Breast epithelium (tissue), 3 donors: ENCODE data around the gene TRNP1.

Source experiments
- CTCF ChIP-seq, 3 donors: fragments of 450-650 bp; IDR thresholded peaks; one replicate each; pipeline ENCODE4 v1.5.1; 2016 to 2017; ENCODE audit warnings: antibody characterized with exemption in 3 of 3, mild to moderate bottlenecking in 3 of 3, moderate library complexity in 3 of 3
- POLR2A ChIP-seq: fragments of 450-650 bp; IDR thresholded peaks from one replicate; pipeline ENCODE4 v1.6.1; 2016; ENCODE audit warnings: antibody characterized with exemption, mild to moderate bottlenecking, moderate library complexity

GRCh38 chr1:27025718-27026117, 32.2 kb downstream of the TRNP1 start:
- TF ChIP-seq POLR2A: no peak
- TF ChIP-seq CTCF (IDR thresholded peaks at IDR 0.05): no peak
